A549 (cell line): ENCODE data around the gene TNNI2. TPM values are rescaled to one million over a fixed set of nuclear protein-coding genes. Genes with fewer than 3 reads are reported as not detected.

Source experiments
- ATAC-seq, 2 experiments: fragments of 200-7000 bp in 1 of 2; fragments of >200 bp in 1 of 2; cut with Nextera tagmentation in 1 of 2; cut with Tn5 transposase in 1 of 2; 3 replicates each; pipeline versions ENCODE4 v1.8.0 to v1.9.1; 2018 to 2020; ENCODE audit warnings: mild to moderate bottlenecking in 1 of 2, moderate library complexity in 1 of 2
- CTCF ChIA-PET: fragments of 300-600 bp; sonication (Branson Sonifier 250); formaldehyde crosslinking; extraction: SDS; loops from one replicate; lab custom pipeline; 2021; ENCODE audit warnings: antibody characterized with exemption, inconsistent platforms; lab: Yijun Ruan, JAX
- POLR2A ChIA-PET: fragments of 350-600 bp; formaldehyde crosslinking; extraction: SDS; loops from one replicate; lab custom pipeline; 2021; ENCODE audit warnings: antibody characterized with exemption, inconsistent platforms; lab: Yijun Ruan, JAX
- DNase-seq, 2 experiments: peaks; one replicate each; pipeline versions ENCODE4 v3.0.0 to v3.0.0-alpha.2; 2011 to 2016; ENCODE audit warnings: low read depth in 1 of 2, low spot score in 1 of 2
- FAIRE-seq: peaks from 2 replicates; lab custom pipeline; 2011; peaks lifted over from hg19 to GRCh38; lab: Jason Lieb, UNC
- H3K27ac ChIP-seq, 2 experiments: fragments of >200 bp; sonication (Bioruptor Twin); formaldehyde crosslinking; 3 replicates each; pipeline ENCODE4 v1.5.1; 2016 to 2017
- H3K4me1 ChIP-seq: fragments of >200 bp; sonication (Bioruptor Twin); formaldehyde crosslinking; 3 replicates; pipeline ENCODE4 v1.6.1; 2016
- H3K4me2 ChIP-seq: fragments of >200 bp; sonication (Bioruptor Twin); formaldehyde crosslinking; 3 replicates; pipeline ENCODE4 v1.6.1; 2016
- H3K4me3 ChIP-seq: fragments of >200 bp; sonication (Bioruptor Twin); formaldehyde crosslinking; 3 replicates; pipeline ENCODE4 v1.5.1; 2016
- H3K9me3 ChIP-seq: fragments of >200 bp; sonication (Bioruptor Twin); formaldehyde crosslinking; 3 replicates; pipeline ENCODE4 v1.6.1; 2016
- CBX2 ChIP-seq: fragments of 200-600 bp; sonication (generic); IDR thresholded peaks from 2 replicates; pipeline ENCODE4 v1.6.1; 2016; ENCODE audit warnings: low read depth, mild to moderate bottlenecking, borderline replicate concordance
- CBX8 ChIP-seq: fragments of 200-600 bp; sonication (generic); IDR thresholded peaks from 2 replicates; pipeline ENCODE4 v1.6.1; 2016
- CHD4 ChIP-seq: fragments of 200-600 bp; sonication (generic); IDR thresholded peaks from 2 replicates; pipeline ENCODE4 v1.6.1; 2016; ENCODE audit warnings: antibody characterized with exemption, mild to moderate bottlenecking, borderline replicate concordance
- E2F6 ChIP-seq: IDR thresholded peaks from 2 replicates; pipeline ENCODE4 v1.6.1; 2012; ENCODE audit warnings: low read depth, borderline replicate concordance
- EHMT2 ChIP-seq: fragments of 200-600 bp; sonication (generic); IDR thresholded peaks from 2 replicates; pipeline ENCODE4 v1.6.1; 2016; ENCODE audit warnings: antibody characterized with exemption, low read depth, mild to moderate bottlenecking, moderate library complexity
- EP300 ChIP-seq, 2 experiments: fragments of >200 bp; sonication (Bioruptor Twin); formaldehyde crosslinking; IDR thresholded peaks; 2 replicates in 1 of 2; 3 replicates in 1 of 2; pipeline ENCODE4 v1.6.1; 2016 to 2017
- ESRRA ChIP-seq: fragments of 150-350 bp; IDR thresholded peaks from 2 replicates; pipeline ENCODE4 v1.6.1; 2014; ENCODE audit warnings: mild to moderate bottlenecking, low read length, borderline replicate concordance
- FOSB ChIP-seq: fragments of 250-450 bp; sonication (Bioruptor Pico); IDR thresholded peaks from 2 replicates; pipeline ENCODE4 v1.5.0; 2020; ENCODE audit warnings: mild to moderate bottlenecking, moderate library complexity
- FOSL2 ChIP-seq, 2 experiments: fragments of 450-650 bp in 1 of 2; fragments of >200 bp in 1 of 2; sonication (Bioruptor Twin) in 1 of 2; formaldehyde crosslinking; IDR thresholded peaks; 2 replicates each; pipeline versions ENCODE4 v1.5.0 to v1.6.1; 2016 to 2020; ENCODE audit warnings: mild to moderate bottlenecking in 1 of 2, moderate library complexity in 1 of 2
- FOXS1 ChIP-seq: fragments of 250-450 bp; sonication (Bioruptor Pico); IDR thresholded peaks from 2 replicates; pipeline ENCODE4 v1.5.0; 2020; ENCODE audit warnings: mild to moderate bottlenecking, moderate library complexity
- HDAC2 ChIP-seq: fragments of 200-600 bp; sonication (generic); IDR thresholded peaks from 2 replicates; pipeline ENCODE4 v1.6.1; 2016
- HEYL ChIP-seq: fragments of 250-450 bp; sonication (Bioruptor Pico); IDR thresholded peaks from 2 replicates; pipeline ENCODE4 v1.8.0; 2021; ENCODE audit warnings: mild to moderate bottlenecking, moderate library complexity
- HOXB5 ChIP-seq: fragments of 250-450 bp; sonication (Bioruptor Pico); IDR thresholded peaks from 2 replicates; pipeline ENCODE4 v1.5.0; 2020; ENCODE audit warnings: mild to moderate bottlenecking, moderate library complexity
- JUN ChIP-seq, 2 experiments: fragments of >200 bp; sonication (Bioruptor Twin); formaldehyde crosslinking; IDR thresholded peaks; 2 replicates in 1 of 2; 3 replicates in 1 of 2; pipeline ENCODE4 v1.6.1; 2016 to 2017
- JUNB ChIP-seq: fragments of >200 bp; sonication (Bioruptor Twin); formaldehyde crosslinking; IDR thresholded peaks from 2 replicates; pipeline ENCODE4 v1.6.1; 2016
- MAFK ChIP-seq: fragments of 450-650 bp; IDR thresholded peaks from 2 replicates; pipeline ENCODE4 v1.6.1; 2014; ENCODE audit not compliant: partially characterized antibody
- MAX ChIP-seq: IDR thresholded peaks from 2 replicates; pipeline ENCODE4 v1.6.1; 2012
- MYC ChIP-seq: IDR thresholded peaks from 2 replicates; pipeline ENCODE4 v1.6.1; 2012; ENCODE audit warnings: mild to moderate bottlenecking, inconsistent platforms, low read length, improper control_type of control experiment, borderline replicate concordance
- NPAS2 ChIP-seq: fragments of 250-450 bp; sonication (Bioruptor Pico); IDR thresholded peaks from 2 replicates; pipeline ENCODE4 v1.8.0; 2022; ENCODE audit warnings: mild to moderate bottlenecking, moderate library complexity, borderline replicate concordance
- NR3C1 ChIP-seq: fragments of >200 bp; sonication (Bioruptor Twin); formaldehyde crosslinking; IDR thresholded peaks from 3 replicates; pipeline ENCODE4 v1.6.1; 2017
- POLR2A ChIP-seq: IDR thresholded peaks from 2 replicates; pipeline ENCODE4 v1.6.1; 2012; ENCODE audit warnings: mild to moderate bottlenecking, low read length
- POLR2AphosphoS2 ChIP-seq: conservative IDR thresholded peaks from 2 replicates; pipeline ENCODE4 v1.6.1; 2012; ENCODE audit warnings: low read length, improper control_type of control experiment, inconsistent platforms
- REST ChIP-seq: fragments of 200-600 bp; sonication (generic); IDR thresholded peaks from 2 replicates; pipeline ENCODE4 v1.6.1; 2016; ENCODE audit warnings: antibody characterized with exemption, mild to moderate bottlenecking, moderate library complexity
- RNF2 ChIP-seq: fragments of 200-600 bp; sonication (generic); IDR thresholded peaks from 2 replicates; pipeline ENCODE4 v1.6.1; 2016; ENCODE audit warnings: low read depth, mild to moderate bottlenecking, antibody characterized with exemption, moderate library complexity, borderline replicate concordance
- SMC3 ChIP-seq: fragments of >200 bp; sonication (Bioruptor Twin); formaldehyde crosslinking; IDR thresholded peaks from 3 replicates; pipeline ENCODE4 v1.6.1; 2018; ENCODE audit warnings: inconsistent platforms
- ZC3H11A ChIP-seq: fragments of 450-650 bp; IDR thresholded peaks from 2 replicates; pipeline ENCODE4 v1.6.1; 2014; ENCODE audit warnings: antibody characterized with exemption, mild to moderate bottlenecking
- WGBS: methylation state at CpG from one replicate; pipeline ENCODE4 v1.1.6; 2017; ENCODE audit errors: missing lambda C conversion rate; 5-methylcytosine and 5-hydroxymethylcytosine counted together
- polyA plus RNA-seq, 4 experiments: library from polyadenylated mRNA; depleted of rRNA in 3 of 4; stranded (reverse); fragments of >200 nt; fragmentation: RNase III in 1 of 4; extraction: RNeasy Plus Mini Kit Qiagen cat#74134 plus additional on column Dnase treatment in 1 of 4; gene quantifications; 2 replicates in 3 of 4; 3 replicates in 1 of 4; pipeline ENCODE4 v1.2.3, GENCODE V29; 2011 to 2017
- TF ChIP-seq, protein P1 (sequence below): fragments of 250-450 bp; sonication (Bioruptor Pico); IDR thresholded peaks from 2 replicates; pipeline ENCODE4 v1.5.0; 2020; ENCODE audit warnings: low read depth, mild to moderate bottlenecking, moderate library complexity

The TNNI2 gene
- polyA plus RNA-seq, 2 of the 4 experiments (the other 2 are of a cell fraction), result not detected

- H3K9me3 ChIP-seq, result no peaks in the 10 kb centered on the region
- FAIRE-seq, result no peak
- WGBS, result 42% methylated on average over 7 of the region's 14 CpGs
- H3K4me3 ChIP-seq, result no peak overlapping the region
- peak overlapping the region; percentile 81 for H3K4me2 ChIP-seq
- H3K27ac ChIP-seq, result peak overlapping the region; percentile 87 to 94
- peak; percentile 40 to 48 for DNase-seq
- peak; percentile 62 to 65 for ATAC-seq
- ChIA-PET CTCF (interaction anchor here (0.7 to 1.9 kb wide), 8 partner anchors 12 to 317 kb away, joined by 3 to 9 read pairs (median 4); no protein-coding TSS in a partner anchor), POLR2A (no interaction called here)
- TF ChIP-seq EP300 (IDR thresholded peaks at IDR 0.05), result no peak
- no peak for TF ChIP-seq ZC3H11A
- 0 out of 2 replicates have a peak, but pooled peaks have one; percentile 18 for TF ChIP-seq JUNB
- no peak for TF ChIP-seq HEYL (CRISPR knock-in tag)
- TF ChIP-seq CHD4, result no peak
- TF ChIP-seq POLR2AphosphoS2, result no peak
- peak; percentile 52; the same call in 1 of the 2 replicates for TF ChIP-seq E2F6
- TF ChIP-seq FOSL2 (IDR thresholded peaks at IDR 0.05), result no peak
- peak; percentile 62 for TF ChIP-seq FOSL2 (CRISPR knock-in tag; IDR thresholded peaks at IDR 0.05)
- no peak for TF ChIP-seq SMC3
- no peak for TF ChIP-seq REST
- TF ChIP-seq POLR2A, result no peak
- TF ChIP-seq RNF2, result no peak
- no peak for TF ChIP-seq ESRRA
- no peak for TF ChIP-seq CBX8
- no peak for TF ChIP-seq EHMT2
- TF ChIP-seq CBX2, result no peak
- no peak for TF ChIP-seq MAX
- no peak for TF ChIP-seq HOXB5 (CRISPR knock-in tag)
- no peak for TF ChIP-seq HDAC2
- TF ChIP-seq NPAS2, result no peak
- no peak; a peak in 1 of 5 replicates for TF ChIP-seq JUN (IDR thresholded peaks at IDR 0.05)
- TF ChIP-seq NR3C1, result no peak
- no peak for TF ChIP-seq FOXS1
- TF ChIP-seq MYC, result no peak
- TF ChIP-seq, protein P1, sequence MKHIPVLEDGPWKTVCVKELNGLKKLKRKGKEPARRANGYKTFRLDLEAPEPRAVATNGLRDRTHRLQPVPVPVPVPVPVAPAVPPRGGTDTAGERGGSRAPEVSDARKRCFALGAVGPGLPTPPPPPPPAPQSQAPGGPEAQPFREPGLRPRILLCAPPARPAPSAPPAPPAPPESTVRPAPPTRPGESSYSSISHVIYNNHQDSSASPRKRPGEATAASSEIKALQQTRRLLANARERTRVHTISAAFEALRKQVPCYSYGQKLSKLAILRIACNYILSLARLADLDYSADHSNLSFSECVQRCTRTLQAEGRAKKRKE, result no peak
- no peak for TF ChIP-seq MAFK
- no peak for TF ChIP-seq FOSB
- H3K4me1 ChIP-seq, result peaks cover 33% of the 10 kb centered on the region
These were observed 24.0 kb downstream of the TNNI2 start for GRCh38 chr11:1862588-1863351.
